ENCODE measurements around the gene RPP40.

Gene RPP40

GRCh38 chr6:5028301-5028700 is 24.5 kb upstream of the RPP40 start:
- no peak for DNase-seq (ENCODE audit: extremely low spot score)
- ChIA-PET CTCF (no interaction called here), POLR2A (no interaction called here)
- no peak for TF ChIP-seq ELF4 (IDR thresholded peaks at IDR 0.05)
- no peak for TF ChIP-seq ZNF384 (IDR thresholded peaks at IDR 0.05)

DNA sequence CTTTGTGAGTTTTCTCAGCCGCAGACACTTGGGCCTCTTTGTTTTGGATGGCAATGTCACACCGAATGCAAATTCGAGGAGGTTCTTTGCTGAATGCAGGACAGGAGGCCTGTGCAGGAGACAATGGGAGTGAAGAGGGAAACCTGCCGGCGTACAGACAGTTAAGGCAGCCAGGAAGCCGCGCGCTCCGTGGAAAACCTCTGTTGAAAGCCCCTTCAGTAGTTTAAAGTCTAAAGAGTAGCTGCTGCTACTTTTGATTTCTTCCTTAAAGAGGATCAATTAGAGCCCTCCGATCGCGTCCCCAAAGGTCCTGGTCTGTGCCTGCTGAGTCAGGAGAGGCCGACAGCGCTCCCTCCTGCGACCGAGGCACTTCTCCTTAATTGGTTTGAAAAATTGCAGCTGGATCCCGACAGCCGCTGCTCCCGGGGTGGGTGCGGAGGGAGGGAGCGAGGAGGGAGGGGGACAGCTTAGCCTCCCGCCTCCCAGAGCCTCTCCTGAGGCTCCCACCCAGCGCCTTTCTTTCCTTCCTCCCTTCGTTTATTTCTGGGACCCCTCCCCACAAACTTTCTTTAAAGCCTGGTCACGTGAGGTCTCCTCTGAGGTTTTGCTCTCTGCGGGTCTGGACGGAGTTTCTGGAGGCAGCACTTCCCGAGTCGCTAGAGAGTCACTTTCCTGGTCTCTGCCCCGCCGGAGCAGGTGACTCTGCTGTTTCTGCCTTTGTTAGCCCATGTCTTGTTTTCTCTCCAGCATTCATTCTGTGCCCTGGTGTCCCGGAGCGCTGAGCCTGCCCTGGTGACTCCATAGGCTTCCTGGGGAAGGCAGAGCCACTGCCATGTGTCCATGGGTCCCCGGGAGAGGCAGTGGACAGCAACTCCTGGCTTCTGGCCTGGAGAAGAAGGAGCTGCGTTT is 22.3 kb upstream of the RPP40 start:
- no peak for TF ChIP-seq FOXM1 (IDR thresholded peaks at IDR 0.05; ENCODE audit: borderline replicate concordance)
- TF ChIP-seq L3MBTL2 (conservative IDR thresholded peaks at IDR 0.05): peak; percentile 50; the same call in 1 of the 2 replicates
- TF ChIP-seq, protein P1, sequence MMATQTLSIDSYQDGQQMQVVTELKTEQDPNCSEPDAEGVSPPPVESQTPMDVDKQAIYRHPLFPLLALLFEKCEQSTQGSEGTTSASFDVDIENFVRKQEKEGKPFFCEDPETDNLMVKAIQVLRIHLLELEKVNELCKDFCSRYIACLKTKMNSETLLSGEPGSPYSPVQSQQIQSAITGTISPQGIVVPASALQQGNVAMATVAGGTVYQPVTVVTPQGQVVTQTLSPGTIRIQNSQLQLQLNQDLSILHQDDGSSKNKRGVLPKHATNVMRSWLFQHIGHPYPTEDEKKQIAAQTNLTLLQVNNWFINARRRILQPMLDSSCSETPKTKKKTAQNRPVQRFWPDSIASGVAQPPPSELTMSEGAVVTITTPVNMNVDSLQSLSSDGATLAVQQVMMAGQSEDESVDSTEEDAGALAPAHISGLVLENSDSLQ (IDR thresholded peaks at IDR 0.05): peak; percentile 35; the same call in 1 of the 2 replicates
- TF ChIP-seq SUZ12 (IDR thresholded peaks at IDR 0.05): no peak
- ChIA-PET POLR2A (interaction anchor here (0.9 to 2.0 kb wide), 6 partner anchors 10 to 704 kb away, joined by 3 to 10 read pairs (median 4); partner anchors contain the start of gene RPP40), CTCF (no interaction called here)
- peak; percentile 63 for DNase-seq (ENCODE audit: extremely low spot score)

DNA sequence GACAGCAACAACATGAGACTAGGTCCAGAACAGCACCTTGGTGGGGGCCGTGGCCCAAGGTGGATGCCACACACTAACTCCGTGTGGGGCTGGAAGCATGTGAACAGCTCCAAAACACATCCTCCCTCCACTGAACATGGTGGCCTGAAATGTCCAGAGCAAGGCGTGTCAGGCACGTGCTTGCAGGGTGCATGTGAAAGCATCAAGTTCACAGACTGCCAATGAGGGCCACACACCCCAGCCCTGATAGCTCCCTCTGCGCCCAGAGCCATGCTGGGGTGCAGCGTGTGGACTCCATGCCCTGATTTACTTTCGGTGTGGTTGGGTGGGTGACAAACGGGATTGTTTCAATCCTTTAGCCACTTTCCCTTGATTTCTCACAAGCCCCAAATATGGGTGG is 20.1 kb upstream of the RPP40 start:
- TF ChIP-seq ZNF384 (IDR thresholded peaks at IDR 0.05) (no peak), NFRKB (IDR thresholded peaks at IDR 0.05) (no peak), CTBP1 (IDR thresholded peaks at IDR 0.05; ENCODE audit: borderline replicate concordance) (no peak), FOXA1 (IDR thresholded peaks at IDR 0.05) (no peak), TARDBP (IDR thresholded peaks at IDR 0.05) (no peak), BHLHE40 (IDR thresholded peaks at IDR 0.05; ENCODE audit: borderline replicate concordance) (no peak), ARNT (IDR thresholded peaks at IDR 0.05) (no peak), SUZ12 (IDR thresholded peaks at IDR 0.05) (no peak), LEF1 (IDR thresholded peaks at IDR 0.05; ENCODE audit: borderline replicate concordance) (no peak), FOXM1 (IDR thresholded peaks at IDR 0.05; ENCODE audit: borderline replicate concordance) (no peak), HDGF (IDR thresholded peaks at IDR 0.05; ENCODE audit: borderline replicate concordance) (no peak), SP1 (IDR thresholded peaks at IDR 0.05) (no peak), FOXK2 (IDR thresholded peaks at IDR 0.05) (no peak), ELF4 (IDR thresholded peaks at IDR 0.05) (no peak)
- TF ChIP-seq, protein P1 (IDR thresholded peaks at IDR 0.05): no peak
- no peak for DNase-seq (ENCODE audit: extremely low spot score)
- CTCF ChIA-PET: no interaction called here
- POLR2A ChIA-PET: no interaction called here

GRCh38 chr6:5020142-5020541 is 16.3 kb upstream of the RPP40 start:
- ChIA-PET POLR2A (interaction anchor here (1.4 kb wide), 1 partner anchor 17 kb away, joined by 3 read pairs; no protein-coding TSS in a partner anchor), CTCF (interaction anchor here (1.4 kb wide), 1 partner anchor 11 kb away, joined by 5 read pairs; no protein-coding TSS in a partner anchor)
- DNase-seq (ENCODE audit: extremely low spot score): no peak
- TF ChIP-seq FOXM1 (IDR thresholded peaks at IDR 0.05; ENCODE audit: borderline replicate concordance) (no peak), ELF4 (IDR thresholded peaks at IDR 0.05) (no peak), TARDBP (IDR thresholded peaks at IDR 0.05) (no peak), LEF1 (IDR thresholded peaks at IDR 0.05; ENCODE audit: borderline replicate concordance) (no peak), SUZ12 (IDR thresholded peaks at IDR 0.05) (no peak), FOXA1 (IDR thresholded peaks at IDR 0.05) (no peak), L3MBTL2 (conservative IDR thresholded peaks at IDR 0.05) (no peak), SP1 (IDR thresholded peaks at IDR 0.05) (no peak)

DNA sequence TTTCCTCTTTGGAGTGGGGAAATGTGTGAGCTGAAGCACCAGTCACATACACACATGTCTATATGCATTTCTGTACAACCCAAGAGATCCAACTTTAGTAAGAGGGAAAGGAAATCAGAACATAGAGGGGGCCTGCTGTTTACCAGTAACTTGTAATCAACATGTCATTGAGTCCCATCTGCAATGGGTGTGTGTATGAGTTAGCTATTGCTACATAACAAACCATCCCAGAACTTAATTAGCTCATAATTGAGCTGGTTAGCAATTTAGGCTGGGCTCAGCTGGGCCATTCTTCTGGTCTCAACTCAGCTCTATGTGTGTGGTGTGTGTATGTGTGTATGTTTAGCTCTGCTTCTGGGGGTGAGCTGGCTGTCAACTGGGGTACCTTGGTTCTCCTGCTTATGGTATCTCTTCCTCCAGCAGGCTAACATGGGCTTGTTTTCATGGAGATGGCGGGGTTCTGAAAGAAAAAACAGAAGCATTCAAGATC is 10.3 kb upstream of the RPP40 start:
- no peak for DNase-seq (ENCODE audit: extremely low spot score)
- ChIA-PET POLR2A (interaction anchor here (1.0 kb wide), 1 partner anchor 10 kb away, joined by 3 read pairs; the partner anchor contains the start of gene RPP40), CTCF (no interaction called here)
- no peak for TF ChIP-seq FOXM1 (IDR thresholded peaks at IDR 0.05; ENCODE audit: borderline replicate concordance)
- TF ChIP-seq TARDBP (IDR thresholded peaks at IDR 0.05): no peak
- no peak for TF ChIP-seq LEF1 (IDR thresholded peaks at IDR 0.05; ENCODE audit: borderline replicate concordance)
- TF ChIP-seq FOXA1 (IDR thresholded peaks at IDR 0.05): no peak
- no peak for TF ChIP-seq FOXK2 (IDR thresholded peaks at IDR 0.05)
- no peak for TF ChIP-seq SP1 (IDR thresholded peaks at IDR 0.05)
- TF ChIP-seq ZNF384 (IDR thresholded peaks at IDR 0.05): no peak

DNA sequence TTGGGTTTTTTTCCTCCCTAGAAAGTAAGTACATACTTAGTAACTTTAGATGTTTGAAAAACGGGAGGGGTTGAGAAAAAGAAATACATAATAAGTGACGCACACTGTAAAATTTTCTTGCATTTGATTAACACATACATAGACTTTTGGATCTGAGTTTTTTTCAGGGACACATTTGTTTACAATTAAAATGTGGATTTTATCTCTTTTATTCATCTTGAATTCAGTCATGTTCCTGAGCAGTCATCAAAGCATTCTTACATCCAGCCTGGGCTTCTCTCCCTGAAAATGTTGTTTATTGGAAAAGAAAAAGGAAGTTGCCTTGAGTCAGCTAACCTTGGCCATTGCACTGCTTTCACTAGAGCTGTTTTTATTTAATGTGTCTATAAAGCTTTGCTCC is 8.7 kb upstream of the RPP40 start:
- no peak for DNase-seq (ENCODE audit: extremely low spot score)
- ChIA-PET CTCF (no interaction called here), POLR2A (no interaction called here)
- TF ChIP-seq BHLHE40 (IDR thresholded peaks at IDR 0.05; ENCODE audit: borderline replicate concordance): no peak
- TF ChIP-seq NFRKB (IDR thresholded peaks at IDR 0.05): no peak
- TF ChIP-seq, protein P1 (IDR thresholded peaks at IDR 0.05): no peak
- TF ChIP-seq FOXA1 (IDR thresholded peaks at IDR 0.05): no peak
- TF ChIP-seq LEF1 (IDR thresholded peaks at IDR 0.05; ENCODE audit: borderline replicate concordance): no peak
- TF ChIP-seq ARNT (IDR thresholded peaks at IDR 0.05): no peak
- TF ChIP-seq CTBP1 (IDR thresholded peaks at IDR 0.05; ENCODE audit: borderline replicate concordance): no peak
- TF ChIP-seq FOXK2 (IDR thresholded peaks at IDR 0.05): no peak
- no peak for TF ChIP-seq TARDBP (IDR thresholded peaks at IDR 0.05)
- no peak for TF ChIP-seq ZNF384 (IDR thresholded peaks at IDR 0.05)
- TF ChIP-seq FOXM1 (IDR thresholded peaks at IDR 0.05; ENCODE audit: borderline replicate concordance): no peak
- TF ChIP-seq SP1 (IDR thresholded peaks at IDR 0.05): no peak
- no peak for TF ChIP-seq L3MBTL2 (conservative IDR thresholded peaks at IDR 0.05)
- TF ChIP-seq HDGF (IDR thresholded peaks at IDR 0.05; ENCODE audit: borderline replicate concordance): no peak

Data from HEK293T (cell line).